Measurements from ENCODE around the gene GRIN2C.

GRCh38 chr17:74822939-74823367, 36.7 kb downstream of the GRIN2C start:
- TF ChIP-seq EZH2 (IDR thresholded peaks at IDR 0.05), result no peak
- TF ChIP-seq POLR2AphosphoS5 (IDR thresholded peaks at IDR 0.05; ENCODE audit: borderline replicate concordance, low read depth, low read length), result peak; percentile 25; the same call in 1 of the 2 replicates
- TF ChIP-seq FOXP2 (optimal IDR thresholded peaks at IDR 0.05; ENCODE audit: control extremely low read depth, extremely low read length, insufficient read depth), result no peak

All from SK-N-MC (cell line).